DND-41 (cell line): ENCODE data around the gene KLHDC7B.

Experiments
- ATAC-seq: fragments of 200-7000 bp; cut with Tn5 transposase; 3 replicates; pipeline ENCODE4 v1.9.1; 2021; ENCODE audit warnings: low read depth; ENCODE audit not compliant: insufficient read depth
- DNase-seq: peaks from one replicate; pipeline ENCODE4 v3.0.0-alpha.2; 2020
- H2AFZ ChIP-seq: 2 replicates; pipeline ENCODE4 v1.6.0; 2012; ENCODE audit warnings: low read depth, low read length
- H3K27ac ChIP-seq: 2 replicates; pipeline ENCODE4 v1.5.1; 2012; ENCODE audit warnings: low read length, inconsistent platforms
- H3K27me3 ChIP-seq: fragments of 200-600 bp; sonication (generic); 2 replicates; pipeline ENCODE4 v1.6.0; 2012; ENCODE audit warnings: low read length, mild to moderate bottlenecking, inconsistent platforms; ENCODE audit not compliant: insufficient read depth, poor library complexity
- H3K36me3 ChIP-seq: 2 replicates; pipeline ENCODE4 v1.5.1; 2012; ENCODE audit warnings: low read length, inconsistent platforms; ENCODE audit not compliant: insufficient read depth
- H3K4me1 ChIP-seq: 2 replicates; pipeline ENCODE4 v1.5.1; 2012; ENCODE audit warnings: mild to moderate bottlenecking, low read length; ENCODE audit not compliant: insufficient read depth
- H3K4me2 ChIP-seq: 2 replicates; pipeline ENCODE4 v1.6.0; 2012; ENCODE audit warnings: mild to moderate bottlenecking, moderate library complexity, low read length, inconsistent platforms; ENCODE audit not compliant: insufficient read depth
- H3K4me3 ChIP-seq, 2 experiments: fragments of 200-600 bp in 1 of 2; shearing (Covaris generic) in 1 of 2; 2 replicates each; pipeline ENCODE4 v1.5.1; 2012 to 2016; ENCODE audit warnings: inconsistent platforms in 2 of 2, low read length in 2 of 2, mild to moderate bottlenecking in 2 of 2, low read depth in 1 of 2, moderate library complexity in 1 of 2
- H3K79me2 ChIP-seq: 2 replicates; pipeline ENCODE4 v1.6.0; 2012; ENCODE audit warnings: low read length, inconsistent platforms; ENCODE audit not compliant: insufficient read depth
- H3K9ac ChIP-seq: 2 replicates; pipeline ENCODE4 v1.6.0; 2012; ENCODE audit warnings: low read depth, mild to moderate bottlenecking, inconsistent platforms, low read length, moderate library complexity
- H3K9me3 ChIP-seq: 2 replicates; pipeline ENCODE4 v1.5.1; 2012; ENCODE audit warnings: low read length, moderate library complexity, mild to moderate bottlenecking, inconsistent platforms; ENCODE audit not compliant: insufficient read depth, severe bottlenecking
- H4K20me1 ChIP-seq: 2 replicates; pipeline ENCODE4 v1.6.0; 2012; ENCODE audit warnings: low read length; ENCODE audit not compliant: insufficient read depth
- CTCF ChIP-seq: IDR thresholded peaks from 2 replicates; pipeline ENCODE4 v1.5.1; 2012; ENCODE audit warnings: borderline replicate concordance, low read length, moderate library complexity, mild to moderate bottlenecking; ENCODE audit not compliant: poor library complexity, severe bottlenecking; ENCODE audit errors: extremely low read depth
- EZH2 ChIP-seq: IDR thresholded peaks from 3 replicates; pipeline ENCODE4 v1.6.1; 2012; ENCODE audit warnings: borderline replicate concordance, low read depth, mild to moderate bottlenecking, moderate library complexity, low read length, inconsistent platforms; ENCODE audit not compliant: severe bottlenecking

KLHDC7B gene

GRCh38 chr22:50574383-50574755, 28.7 kb downstream of the KLHDC7B start:
- ATAC-seq (no peak), DNase-seq (no peak)
- H3K4me1 ChIP-seq = no peaks in the 10 kb centered on the region
- no peak overlapping the region for H3K27ac ChIP-seq
- H3K9ac ChIP-seq = no peak overlapping the region
- no peaks in the 10 kb centered on the region for H3K9me3 ChIP-seq
- peaks cover 6% of the 10 kb centered on the region for H4K20me1 ChIP-seq
- peaks cover 90% of the 10 kb centered on the region for H3K36me3 ChIP-seq
- no peak overlapping the region for H2AFZ ChIP-seq
- TF ChIP-seq EZH2 (no peak), CTCF (no peak)
- H3K4me3 ChIP-seq = no peak overlapping the region
- H3K4me2 ChIP-seq = no peak overlapping the region
- H3K27me3 ChIP-seq = no peaks in the 10 kb centered on the region
- no peaks in the 10 kb centered on the region for H3K79me2 ChIP-seq

- no peaks in the 10 kb centered on the region for H3K9me3 ChIP-seq
- TF ChIP-seq CTCF (no peak), EZH2 (no peak)
- H3K27ac ChIP-seq = no peak overlapping the region
- H3K4me1 ChIP-seq = peaks cover 8% of the 10 kb centered on the region
- no peak overlapping the region for H2AFZ ChIP-seq
- H3K4me3 ChIP-seq = no peak overlapping the region
- H3K79me2 ChIP-seq = no peaks in the 10 kb centered on the region
- peaks cover 90% of the 10 kb centered on the region for H3K36me3 ChIP-seq
- H3K9ac ChIP-seq = no peak overlapping the region
- H4K20me1 ChIP-seq = peaks cover 11% of the 10 kb centered on the region
- ATAC-seq = no peak
- no peak for DNase-seq
- no peak overlapping the region for H3K4me2 ChIP-seq
- H3K27me3 ChIP-seq = no peaks in the 10 kb centered on the region
Observed at GRCh38 chr22:50575426-50575941, 29.8 kb downstream of the KLHDC7B start.

GRCh38 chr22:50576070-50576469, 30.4 kb downstream of the KLHDC7B start:
- ATAC-seq = no peak
- DNase-seq = no peak
- H3K27ac ChIP-seq = no peak overlapping the region

More at GRCh38 chr22:50576070-50576469, 30.4 kb downstream of the KLHDC7B start:
- no peak overlapping the region for H3K4me3 ChIP-seq
- peaks cover 88% of the 10 kb centered on the region for H3K36me3 ChIP-seq
- H3K4me1 ChIP-seq = peaks cover 12% of the 10 kb centered on the region
- H3K9ac ChIP-seq = no peak overlapping the region
- no peak for TF ChIP-seq CTCF
- no peak for TF ChIP-seq EZH2
- H2AFZ ChIP-seq = no peak overlapping the region
- H3K79me2 ChIP-seq = peaks cover under 1% of the 10 kb centered on the region
- H3K4me2 ChIP-seq = no peak overlapping the region
- peaks cover 11% of the 10 kb centered on the region for H4K20me1 ChIP-seq
- no peaks in the 10 kb centered on the region for H3K27me3 ChIP-seq
- H3K9me3 ChIP-seq = no peaks in the 10 kb centered on the region
